Prostate gland (tissue), 2 donors: ENCODE measurements around the gene PSMB9. TPM values are rescaled to one million over a fixed set of nuclear protein-coding genes. Genes with fewer than 3 reads are reported as not detected.

Source experiments
- DNase-seq: peaks from one replicate; pipeline ENCODE4 v3.0.0-alpha.2; 2019; ENCODE audit warnings: low spot score
- H3K27ac ChIP-seq, 2 donors: fragments of 200-600 bp; sonication (generic); 2 replicates each; pipeline ENCODE4 v1.5.1; 2017 to 2019
- H3K27me3 ChIP-seq: fragments of 200-600 bp; sonication (generic); replicated peaks from 2 replicates; pipeline ENCODE4 v1.5.1; 2019; ENCODE audit not compliant: insufficient read depth
- H3K36me3 ChIP-seq, 2 donors: fragments of 200-600 bp; sonication (generic); 1 replicate in 1 of 2; 2 replicates in 1 of 2; pipeline versions ENCODE4 v1.5.1 to v1.8.1; 2017 to 2019
- H3K4me1 ChIP-seq: fragments of 200-600 bp; sonication (generic); replicated peaks from 2 replicates; pipeline ENCODE4 v1.5.1; 2019
- H3K4me3 ChIP-seq, 2 donors: fragments of 200-600 bp; sonication (generic); 2 replicates each; pipeline ENCODE4 v1.5.1; 2017 to 2019
- H3K9me3 ChIP-seq: fragments of 200-600 bp; sonication (generic); 2 replicates; pipeline ENCODE4 v1.5.1; 2017
- POLR2A ChIP-seq: fragments of 450-650 bp; IDR thresholded peaks from one replicate; pipeline ENCODE4 v1.6.1; 2016; ENCODE audit warnings: antibody characterized with exemption, mild to moderate bottlenecking
- POLR2AphosphoS5 ChIP-seq: sonication (generic); formaldehyde crosslinking; IDR thresholded peaks from one replicate; pipeline ENCODE4 v1.6.1; 2017; ENCODE audit warnings: antibody characterized with exemption
- WGBS: methylation state at CpG from one replicate; pipeline ENCODE4 v1.1.5; 2018; 5-methylcytosine and 5-hydroxymethylcytosine counted together
- intact Hi-C: fragments of 100-400 bp; cut with DNase I; formaldehyde crosslinking; loops from one replicate; pipeline ENCODE4 v1.14.2; 2022
- total RNA-seq, 2 donors: library from RNA; depleted of rRNA; stranded (reverse); fragments of >200 nt; gene quantifications; one replicate each; pipeline ENCODE4 v1.1.0, GENCODE V29; 2016
- TF ChIP-seq, protein P1 (sequence below), 4 experiments: fragments of 200-600 bp in 2 of 4; fragments of 450-650 bp in 2 of 4; sonication (generic) in 2 of 4; IDR thresholded peaks; 1 replicate in 3 of 4; 2 replicates in 1 of 4; pipeline ENCODE4 v1.5.1; 2016 to 2019; ENCODE audit warnings: antibody characterized with exemption in 4 of 4, mild to moderate bottlenecking in 2 of 4, moderate library complexity in 2 of 4

Gene PSMB9
- total RNA-seq, 2 donors from 2014 or later = 22.4 to 27.7 TPM

DNA sequence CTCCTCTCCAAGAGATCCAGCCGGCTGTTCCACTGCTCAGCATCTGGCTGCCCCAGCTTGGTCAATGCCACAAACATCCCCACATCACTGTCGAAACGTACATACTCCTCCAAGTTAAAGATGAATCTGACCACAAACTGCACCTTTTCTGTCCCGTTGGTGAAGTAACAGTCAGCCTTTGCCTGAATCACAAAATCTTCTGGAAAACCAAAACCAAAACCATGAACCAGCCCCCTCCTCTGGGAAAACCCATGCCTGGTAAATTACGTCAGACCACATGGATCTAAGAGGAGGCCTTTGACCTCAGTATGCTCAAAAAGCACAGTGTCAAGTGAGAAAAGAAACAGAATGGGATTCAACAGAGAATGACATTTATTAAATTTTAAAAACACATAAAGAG is 38.9 kb upstream of the PSMB9 start:
- Histone ChIP-seq H3K9me3 (no peaks in the 10 kb centered on the region), H3K36me3 (no peaks in the 10 kb centered on the region), H3K4me1 (no peaks in the 10 kb centered on the region), H3K4me3 (no peak overlapping the region), H3K27me3 (no peaks in the 10 kb centered on the region), H3K27ac (no peak overlapping the region)
- intact Hi-C loops = no loop called here
- TF ChIP-seq, protein P1, sequence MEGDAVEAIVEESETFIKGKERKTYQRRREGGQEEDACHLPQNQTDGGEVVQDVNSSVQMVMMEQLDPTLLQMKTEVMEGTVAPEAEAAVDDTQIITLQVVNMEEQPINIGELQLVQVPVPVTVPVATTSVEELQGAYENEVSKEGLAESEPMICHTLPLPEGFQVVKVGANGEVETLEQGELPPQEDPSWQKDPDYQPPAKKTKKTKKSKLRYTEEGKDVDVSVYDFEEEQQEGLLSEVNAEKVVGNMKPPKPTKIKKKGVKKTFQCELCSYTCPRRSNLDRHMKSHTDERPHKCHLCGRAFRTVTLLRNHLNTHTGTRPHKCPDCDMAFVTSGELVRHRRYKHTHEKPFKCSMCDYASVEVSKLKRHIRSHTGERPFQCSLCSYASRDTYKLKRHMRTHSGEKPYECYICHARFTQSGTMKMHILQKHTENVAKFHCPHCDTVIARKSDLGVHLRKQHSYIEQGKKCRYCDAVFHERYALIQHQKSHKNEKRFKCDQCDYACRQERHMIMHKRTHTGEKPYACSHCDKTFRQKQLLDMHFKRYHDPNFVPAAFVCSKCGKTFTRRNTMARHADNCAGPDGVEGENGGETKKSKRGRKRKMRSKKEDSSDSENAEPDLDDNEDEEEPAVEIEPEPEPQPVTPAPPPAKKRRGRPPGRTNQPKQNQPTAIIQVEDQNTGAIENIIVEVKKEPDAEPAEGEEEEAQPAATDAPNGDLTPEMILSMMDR (IDR thresholded peaks at IDR 0.05) = no peak
- TF ChIP-seq POLR2A (no peak), POLR2AphosphoS5 (no peak)
- DNase-seq = no peak
- whole genome bisulfite sequencing = 85% methylated on average over 5 of the region's 5 CpGs

DNA sequence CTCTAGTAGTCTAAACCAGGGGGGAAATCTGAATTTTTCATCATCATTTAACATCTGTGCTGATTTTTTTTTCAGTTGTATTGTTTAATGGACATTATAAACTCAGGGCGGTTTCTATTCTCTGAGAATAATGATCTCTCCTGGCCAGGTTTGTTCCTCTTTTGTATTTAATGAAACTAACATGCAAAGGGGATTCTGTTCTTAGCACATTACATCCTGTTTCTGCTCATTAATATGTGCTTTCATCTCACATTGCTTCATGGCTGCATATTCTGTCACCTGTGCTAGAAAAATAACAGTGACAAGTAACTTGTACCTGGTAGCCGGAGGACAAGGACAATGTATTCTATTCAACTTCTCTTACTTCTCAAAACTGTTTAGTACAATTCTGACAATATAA is 38.0 kb upstream of the PSMB9 start:
- TF ChIP-seq POLR2AphosphoS5 = no peak
- no peak for TF ChIP-seq POLR2A
- TF ChIP-seq, protein P1 (IDR thresholded peaks at IDR 0.05) = no peak
- 89% methylated on average over 2 of the region's 2 CpGs for WGBS
- no peak overlapping the region for H3K27ac ChIP-seq

DNA sequence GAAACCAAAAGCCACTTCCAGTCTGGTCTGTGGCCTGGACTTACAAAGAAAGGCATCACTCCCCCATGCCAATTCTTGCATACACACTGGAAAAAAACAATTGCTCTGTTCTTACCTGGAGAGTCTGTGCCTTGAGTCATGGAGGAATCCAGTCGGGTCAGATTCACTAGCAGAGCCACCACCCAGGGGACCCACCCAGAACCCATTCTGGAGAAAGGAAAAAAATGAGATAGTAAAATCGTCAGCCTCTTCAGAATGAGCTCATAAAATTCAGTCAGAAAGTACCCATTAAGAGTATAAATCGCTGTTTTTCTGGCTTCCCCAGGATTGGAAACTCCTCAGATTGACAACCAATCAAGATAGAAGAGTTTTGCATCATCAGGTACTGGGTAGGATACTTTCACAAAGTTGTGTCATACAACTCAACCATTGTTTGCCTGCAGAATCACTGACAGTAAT is 37.2 kb upstream of the PSMB9 start, which contains the start of gene HLA-DOB:
Gene HLA-DOB, minus strand, starts transcription at position 257 of the 459 bp plus-strand sequence. Its CDS starts 51 bp downstream, at position 206.
- no peaks in the 10 kb centered on the region for H3K4me1 ChIP-seq
- H3K27ac ChIP-seq = no peak within 1 kb of the TSS
- intact Hi-C loops = no loop called here
- H3K9me3 ChIP-seq = no peaks in the 10 kb centered on the region
- no peaks in the 10 kb centered on the region for H3K27me3 ChIP-seq
- TF ChIP-seq POLR2AphosphoS5 = no peak
- TF ChIP-seq, protein P1 (IDR thresholded peaks at IDR 0.05) = no peak
- no peak for TF ChIP-seq POLR2A
- H3K4me3 ChIP-seq = no peak within 1 kb of the TSS
- DNase-seq = no peak
- 32% methylated on average over 3 of the region's 3 CpGs for WGBS
- no peaks in the 10 kb centered on the region for H3K36me3 ChIP-seq

More for the DNA sequence above, 38.0 kb upstream of the PSMB9 start:
- Histone ChIP-seq H3K9me3 (no peaks in the 10 kb centered on the region), H3K36me3 (no peaks in the 10 kb centered on the region), H3K4me3 (no peak overlapping the region), H3K27me3 (no peaks in the 10 kb centered on the region), H3K4me1 (no peaks in the 10 kb centered on the region)
- no peak for DNase-seq
- intact Hi-C loops = no loop called here

DNA sequence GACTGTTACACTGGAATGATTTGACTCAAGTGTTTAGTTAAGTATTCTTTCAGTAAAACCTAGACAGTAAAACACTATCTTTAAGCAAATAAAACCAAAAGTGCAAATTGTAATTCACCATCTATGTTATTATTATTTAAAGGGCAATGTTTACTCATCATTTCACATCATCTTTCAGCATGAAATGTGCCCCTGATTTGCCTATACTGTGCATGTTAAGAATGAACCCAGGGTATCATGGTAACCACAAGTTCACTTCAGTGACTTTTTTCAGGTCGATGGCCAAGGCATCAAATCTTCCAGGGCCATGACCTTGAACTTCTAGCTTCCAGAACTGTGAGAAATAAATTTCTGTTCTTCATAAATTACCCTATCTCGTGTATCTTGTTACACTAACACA is 35.1 kb upstream of the PSMB9 start:
- no peak for DNase-seq
- no peak overlapping the region for H3K4me3 ChIP-seq
- H3K36me3 ChIP-seq = no peaks in the 10 kb centered on the region
- intact Hi-C loops = no loop called here
- 83% methylated on average over 2 of the region's 2 CpGs for WGBS
- no peaks in the 10 kb centered on the region for H3K4me1 ChIP-seq
- no peak overlapping the region for H3K27ac ChIP-seq
- no peaks in the 10 kb centered on the region for H3K9me3 ChIP-seq
- H3K27me3 ChIP-seq = no peaks in the 10 kb centered on the region
- TF ChIP-seq POLR2AphosphoS5 (no peak), POLR2A (no peak)
- TF ChIP-seq, protein P1 (IDR thresholded peaks at IDR 0.05) = no peak

DNA sequence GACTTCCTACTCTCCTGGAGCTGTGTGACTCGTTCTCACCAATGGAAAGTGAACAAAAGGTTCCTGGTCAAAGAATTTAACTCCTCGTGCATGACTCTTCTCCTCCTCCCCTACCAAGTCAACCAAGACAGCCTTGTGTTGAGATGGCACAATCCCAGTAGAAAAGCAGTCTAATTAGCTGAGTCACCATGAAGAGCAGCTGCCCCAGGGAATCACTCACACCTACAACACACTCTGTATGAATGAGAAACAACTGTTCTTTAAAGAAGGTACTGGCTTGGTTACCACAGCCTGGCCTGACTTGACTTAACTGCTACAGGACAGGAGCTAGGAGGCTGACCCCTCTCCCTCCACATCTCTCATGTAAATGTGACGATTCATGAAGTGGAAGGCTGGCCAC is 34.3 kb upstream of the PSMB9 start:
- TF ChIP-seq POLR2AphosphoS5 (no peak), POLR2A (no peak)
- TF ChIP-seq, protein P1 (IDR thresholded peaks at IDR 0.05) = no peak
- Histone ChIP-seq H3K4me3 (no peak overlapping the region), H3K27me3 (no peaks in the 10 kb centered on the region), H3K4me1 (no peaks in the 10 kb centered on the region), H3K9me3 (no peaks in the 10 kb centered on the region), H3K27ac (no peak overlapping the region), H3K36me3 (no peaks in the 10 kb centered on the region)
- intact Hi-C loops = no loop called here
- WGBS = 77% methylated on average over 3 of the region's 3 CpGs
- DNase-seq = no peak
